Uterus (tissue), 2 donors: ENCODE data around the gene PARP9.

Experiments used
- CTCF ChIP-seq, 4 experiments: fragments of 200-600 bp in 2 of 4; fragments of 450-650 bp in 2 of 4; sonication (generic) in 2 of 4; IDR thresholded peaks; one replicate each; pipeline ENCODE4 v1.5.1; 2016 to 2019; ENCODE audit warnings: antibody characterized with exemption in 4 of 4, mild to moderate bottlenecking in 2 of 4, moderate library complexity in 1 of 4
- POLR2A ChIP-seq, 2 donors: fragments of 450-650 bp; IDR thresholded peaks; one replicate each; pipeline ENCODE4 v1.6.1; 2016; ENCODE audit warnings: antibody characterized with exemption in 2 of 2, mild to moderate bottlenecking in 1 of 2, moderate library complexity in 1 of 2

- TF ChIP-seq CTCF (IDR thresholded peaks at IDR 0.05) (no peak), POLR2A (IDR thresholded peaks at IDR 0.05) (no peak)
Observed at GRCh38 chr3:122598151-122598550, 34.1 kb upstream of the PARP9 start.
